DMS79 (cell line): ENCODE measurements around the gene LRRC51.
A peak's percentile ranks its signal among the peaks of the same experiment; 100 is the strongest.

Source experiments
- DNase-seq: peaks from one replicate; lab custom pipeline; 2025; lab: John Stamatoyannopoulos, UW

The LRRC51 gene, protein sequence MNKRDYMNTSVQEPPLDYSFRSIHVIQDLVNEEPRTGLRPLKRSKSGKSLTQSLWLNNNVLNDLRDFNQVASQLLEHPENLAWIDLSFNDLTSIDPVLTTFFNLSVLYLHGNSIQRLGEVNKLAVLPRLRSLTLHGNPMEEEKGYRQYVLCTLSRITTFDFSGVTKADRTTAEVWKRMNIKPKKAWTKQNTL

DNA sequence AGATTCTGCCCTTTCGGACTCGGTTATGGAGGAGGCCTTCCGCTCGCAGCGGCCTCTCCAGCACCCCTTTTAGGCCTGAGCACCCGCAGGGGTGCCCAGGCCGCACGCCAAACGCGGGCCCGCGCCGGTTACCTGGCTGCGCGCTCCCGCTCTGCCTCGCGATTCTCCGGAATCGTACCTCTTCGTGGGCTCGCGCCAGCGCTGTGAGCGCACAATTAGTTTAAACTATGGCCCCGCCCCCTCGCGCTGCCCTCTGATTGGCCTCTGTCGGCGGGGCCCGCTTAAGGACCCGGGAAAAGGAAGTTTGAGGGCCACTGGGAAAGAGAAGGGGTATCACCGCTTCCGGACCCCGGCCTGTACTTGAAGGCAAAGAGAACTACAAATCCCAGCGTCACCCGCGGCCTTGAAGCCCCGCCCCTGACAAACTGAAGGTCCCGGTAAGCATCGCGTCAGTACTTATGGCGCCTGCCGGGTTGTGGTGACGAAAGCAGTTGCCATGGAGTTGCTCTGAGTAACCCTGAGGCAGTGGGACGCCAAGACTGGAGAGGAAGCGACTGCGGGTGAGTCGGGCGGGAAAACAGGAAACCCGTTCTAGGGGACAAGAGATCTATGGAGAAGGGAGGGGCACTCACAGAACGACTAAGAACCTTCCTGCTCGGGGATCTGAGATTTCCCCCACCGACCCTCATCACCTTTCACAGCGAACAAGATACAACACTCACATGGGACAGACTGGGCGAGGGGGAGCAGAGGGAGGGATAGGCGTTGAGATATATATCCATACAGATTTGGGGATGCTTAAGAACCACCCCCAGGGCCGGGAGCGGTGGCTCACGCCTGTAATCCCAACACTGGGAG, at the start of gene LRRC51, which contains the start of gene NUMA1:
Gene LRRC51, plus strand, starts transcription at position 525 of the 858 bp plus-strand sequence. CDS start 8,234 bp downstream, outside the sequence.
Gene NUMA1, minus strand, starts transcription at position 217 of the 858 bp plus-strand sequence. CDS start 44,599 bp downstream, outside the sequence.
- DNase-seq, result peak; percentile 100

DNA sequence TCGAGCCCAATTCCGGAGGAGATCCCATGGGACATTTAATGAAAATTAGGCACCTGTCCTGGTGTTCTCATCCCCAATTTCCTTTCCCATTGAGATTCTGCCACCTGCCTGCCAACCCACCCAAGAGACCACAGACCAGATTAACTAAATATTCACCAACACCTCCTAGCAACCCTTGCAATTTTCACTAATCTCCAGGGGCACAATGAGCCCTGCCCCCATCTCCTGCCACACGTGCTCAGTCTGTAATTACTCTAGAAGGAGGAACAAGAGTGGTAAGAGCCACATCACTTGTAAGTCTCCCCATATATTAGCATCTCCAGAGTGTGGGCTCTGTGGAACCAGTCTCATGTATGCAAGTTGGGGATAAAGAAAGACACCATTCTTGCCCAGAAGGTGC, 44.0 kb upstream of the LRRC51 start:
- DNase-seq, result no peak

DNA sequence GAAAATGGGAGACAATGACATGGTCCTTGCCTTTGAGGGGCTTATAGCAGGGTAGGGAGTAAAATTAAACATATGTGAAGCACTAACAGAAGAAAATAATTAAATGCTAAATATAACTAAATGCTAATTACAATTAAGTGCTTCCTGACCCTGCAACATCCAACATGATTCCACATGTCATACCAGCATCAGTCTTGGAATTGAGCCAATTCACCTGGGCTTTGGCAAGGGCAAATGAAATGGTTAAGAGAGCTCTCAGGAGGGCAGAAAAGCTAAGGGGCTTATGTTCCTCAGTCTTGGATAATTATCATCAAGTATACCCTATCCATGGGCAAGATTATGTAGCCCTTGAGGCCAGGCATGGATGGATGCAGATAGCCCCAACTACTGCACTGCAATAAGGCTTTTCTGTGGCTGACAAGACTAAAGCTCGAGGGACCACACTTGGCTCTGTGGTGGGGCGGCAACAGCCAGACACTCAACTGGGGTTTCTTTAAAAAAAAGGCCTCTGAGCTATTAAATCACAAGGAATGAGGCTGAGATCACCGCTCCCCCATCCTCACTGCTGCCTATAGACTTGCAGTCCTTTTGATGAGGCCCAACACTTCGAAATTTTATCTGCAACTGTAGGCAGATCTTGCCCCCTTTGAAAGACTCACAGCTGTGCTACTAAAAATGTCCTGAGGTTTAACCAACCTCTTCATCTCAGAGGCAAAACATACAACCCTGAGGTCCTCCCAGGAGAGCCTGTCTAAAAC, 42.9 kb upstream of the LRRC51 start:
- DNase-seq, result peak; percentile 96

DNA sequence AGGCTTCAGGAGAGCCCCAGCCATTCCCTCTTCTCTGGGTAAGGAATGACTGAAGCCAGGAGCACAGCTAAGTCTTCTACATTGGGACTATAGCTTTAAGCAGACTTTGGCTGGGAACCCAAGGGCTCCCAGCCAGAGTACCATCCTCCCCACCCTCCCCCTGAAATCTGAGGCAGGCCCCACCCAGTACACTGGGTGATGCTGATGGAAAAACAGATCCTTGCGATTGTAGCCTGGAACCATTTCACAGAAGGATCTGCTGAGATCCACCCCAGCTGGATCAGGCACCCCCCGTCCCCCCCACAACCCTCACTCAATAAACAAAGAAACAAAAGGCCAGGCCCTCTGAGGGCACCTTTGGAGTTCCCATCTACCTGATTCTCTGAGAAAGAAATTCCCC, 42.2 kb upstream of the LRRC51 start:
- peak; percentile 65 for DNase-seq

DNA sequence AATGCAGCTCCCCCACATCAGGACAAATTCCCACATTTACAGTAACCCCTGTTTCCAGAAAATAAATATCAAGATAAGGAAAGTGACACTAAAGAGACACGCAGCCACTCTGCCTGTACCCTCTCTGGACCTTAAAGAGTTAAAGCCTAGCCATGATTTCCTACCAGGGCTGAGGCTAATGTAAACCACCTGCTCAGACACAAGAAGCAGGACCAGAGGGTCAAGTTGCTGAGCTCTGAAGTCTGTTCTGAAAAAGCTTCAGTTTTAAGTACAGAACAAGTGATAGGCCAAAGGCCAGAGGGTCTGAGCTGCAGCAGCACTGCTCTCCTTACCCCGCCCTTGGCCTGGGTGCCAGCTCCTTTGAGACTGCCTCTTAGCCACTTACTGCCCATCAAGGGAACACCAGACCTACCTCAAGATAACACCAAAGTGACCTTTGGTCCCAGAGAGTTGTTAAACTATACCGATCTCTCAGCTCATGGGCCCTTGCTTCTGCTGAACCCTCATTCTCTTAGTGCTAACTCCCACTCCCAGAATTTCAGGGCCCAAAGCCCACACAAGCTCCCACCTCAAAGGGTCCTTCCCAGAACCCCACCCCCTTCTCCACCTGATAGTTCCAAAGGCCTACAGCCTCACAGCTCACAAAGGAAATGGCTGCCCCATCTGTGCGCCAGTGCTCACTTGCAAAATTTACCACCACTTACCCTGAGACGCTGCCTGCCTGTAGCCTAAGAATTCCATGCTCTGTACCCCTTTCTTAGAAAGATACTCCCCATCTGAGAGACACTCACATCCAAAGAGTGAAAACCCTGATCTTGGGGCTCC, 41.4 kb upstream of the LRRC51 start:
- DNase-seq, result no peak

DNA sequence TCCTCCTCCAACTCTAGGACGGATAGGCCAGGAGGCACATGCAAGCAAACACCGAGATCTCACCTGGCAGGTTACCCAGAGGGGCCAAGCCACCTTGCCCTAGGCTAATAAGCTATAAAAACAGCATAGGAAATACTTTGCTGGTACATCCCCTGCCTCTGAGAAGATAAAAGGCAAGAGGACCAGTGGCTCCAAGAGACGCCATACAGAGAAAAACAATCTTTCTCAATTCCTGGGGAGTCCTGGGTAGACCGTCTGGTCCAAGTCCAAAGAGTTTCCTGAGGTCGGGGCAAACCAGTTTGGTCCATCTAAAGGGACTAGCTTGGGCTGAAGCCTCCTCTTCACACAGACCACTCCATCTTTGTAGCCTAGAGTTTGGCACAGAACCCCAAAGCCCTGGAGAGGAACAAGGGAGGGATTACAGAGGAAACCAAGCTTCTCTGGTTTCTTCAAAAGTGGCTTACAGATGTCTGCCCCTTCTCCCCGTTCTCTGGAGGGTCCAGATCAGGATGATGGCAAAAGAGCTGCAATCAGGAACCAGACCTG, 40.7 kb upstream of the LRRC51 start:
- DNase-seq, result no peak

DNA sequence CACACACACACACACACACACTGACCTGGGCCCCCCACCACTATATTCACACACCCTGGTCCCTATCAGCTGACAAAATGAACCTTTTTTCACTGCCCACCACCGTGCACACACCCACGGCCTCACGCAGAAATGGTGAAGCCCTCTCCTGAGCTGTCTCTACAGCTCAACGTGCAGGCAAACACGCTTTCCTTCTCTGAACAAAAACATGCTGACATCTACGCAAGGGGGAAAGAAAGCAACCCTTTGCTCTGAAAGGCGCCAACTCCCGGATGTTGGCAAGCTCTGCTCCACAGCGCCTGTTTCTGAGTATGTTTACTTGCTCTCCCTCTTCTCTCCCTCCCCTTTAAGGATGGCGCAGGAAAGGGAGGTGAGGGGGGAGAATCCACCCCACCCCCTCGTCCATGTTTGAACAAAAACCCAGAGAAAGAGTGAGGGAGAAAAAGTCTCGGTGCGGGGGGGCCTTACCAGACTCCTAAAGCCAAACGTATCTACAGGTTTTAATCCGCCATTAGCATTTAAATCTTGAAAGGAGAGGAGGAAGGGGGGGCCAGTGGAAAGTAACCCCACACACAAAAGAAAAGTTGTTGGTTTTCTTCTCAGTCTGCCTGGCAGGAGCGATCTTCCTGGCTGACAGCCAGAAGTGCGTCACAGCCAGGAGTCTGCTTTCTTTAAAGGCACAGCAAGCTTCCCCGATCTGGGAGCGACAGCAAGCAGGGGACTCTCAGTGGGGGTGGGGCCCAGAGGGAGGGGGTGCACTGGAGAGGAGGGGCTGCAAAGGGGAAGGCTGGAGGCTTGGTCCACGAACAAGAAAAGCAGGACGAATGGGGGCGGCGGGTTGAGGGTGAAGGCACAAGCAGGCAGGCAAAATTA, 39.9 kb upstream of the LRRC51 start:
- DNase-seq, result peak; percentile 96

DNA sequence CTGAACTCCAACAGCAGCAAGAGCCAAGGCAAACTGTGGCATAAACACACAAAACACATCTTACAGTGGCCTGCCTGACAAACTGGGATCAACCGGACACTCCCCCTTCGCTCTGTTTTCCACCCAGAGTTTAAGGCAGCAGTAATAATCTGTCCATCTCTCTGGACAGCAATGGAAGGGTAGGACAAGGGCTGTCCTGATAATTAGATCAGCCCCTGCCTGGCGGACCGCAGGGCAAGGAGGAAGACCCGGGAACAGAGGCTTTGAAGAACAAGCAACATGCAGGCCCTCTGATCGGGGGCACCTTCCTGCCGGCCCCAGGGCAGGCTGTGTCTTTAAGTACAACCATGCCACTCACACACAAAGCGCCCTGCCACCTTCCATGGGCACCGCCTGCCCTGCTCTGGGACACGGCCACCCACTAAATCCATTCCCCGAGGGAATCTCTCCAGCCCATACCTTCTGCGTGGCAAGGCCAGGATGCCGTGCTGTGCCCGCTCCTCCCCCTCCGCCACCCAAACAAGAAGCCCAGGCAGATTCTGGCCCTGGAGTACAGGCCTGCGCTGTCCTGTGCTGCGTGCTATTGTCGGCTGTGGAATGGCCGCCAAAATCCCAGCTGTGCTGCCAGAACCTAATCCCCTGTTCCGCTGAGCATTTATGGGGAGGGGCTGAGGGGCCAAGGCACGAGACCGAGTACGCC, 39.1 kb upstream of the LRRC51 start:
- DNase-seq, result peak; percentile 82

DNA sequence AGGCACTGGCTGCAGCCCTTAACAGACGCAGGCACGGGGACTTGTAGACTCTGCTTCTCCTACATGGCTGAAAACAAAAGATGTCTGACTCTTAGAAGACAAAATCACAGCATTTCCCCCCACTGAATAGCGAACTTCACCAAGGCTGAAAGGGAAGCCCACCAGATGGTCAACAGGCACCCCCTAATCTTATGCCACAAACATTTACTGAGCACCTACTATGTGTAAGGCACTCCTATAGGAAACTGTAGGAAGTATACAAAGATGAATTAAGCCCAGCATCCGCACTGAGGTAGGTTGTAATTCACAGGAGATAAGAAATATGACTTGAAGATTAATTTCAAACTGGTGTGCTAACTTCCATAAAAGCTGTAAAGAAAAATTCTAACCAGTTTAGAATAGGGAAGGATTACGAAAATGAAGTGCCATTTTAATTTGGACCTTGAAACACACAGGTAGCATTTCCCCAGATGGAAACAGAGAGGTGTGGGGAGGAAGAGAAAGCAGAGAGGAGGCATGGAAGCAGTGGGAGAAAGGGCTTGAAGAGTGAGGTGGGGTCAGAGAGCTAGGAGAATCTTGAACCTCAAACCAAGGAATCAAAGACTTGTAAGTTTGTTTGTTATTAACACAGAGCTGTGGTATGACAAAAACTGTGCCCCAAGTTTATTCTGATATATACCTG, 38.4 kb upstream of the LRRC51 start:
- no peak for DNase-seq

DNA sequence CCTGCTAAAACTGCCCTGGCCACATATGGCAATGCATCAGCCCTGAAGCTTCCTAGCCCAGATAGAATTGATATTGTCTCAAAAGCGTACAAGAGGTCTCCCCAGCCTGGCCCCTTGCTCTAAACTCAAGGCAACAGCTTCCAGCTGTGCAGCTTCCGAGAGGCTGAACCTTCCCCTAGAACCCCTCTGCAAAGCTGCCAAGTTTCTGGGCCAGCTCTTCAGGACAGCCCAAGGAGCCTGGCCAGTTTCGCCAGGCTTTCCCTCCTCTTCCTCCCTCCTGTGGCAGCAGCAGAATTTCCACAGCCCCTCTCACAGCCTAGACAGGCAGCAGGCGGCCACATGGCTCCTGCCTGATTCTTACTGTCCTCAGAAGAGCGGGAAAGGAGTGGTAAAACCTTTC, 34.8 kb upstream of the LRRC51 start:
- no peak for DNase-seq

DNA sequence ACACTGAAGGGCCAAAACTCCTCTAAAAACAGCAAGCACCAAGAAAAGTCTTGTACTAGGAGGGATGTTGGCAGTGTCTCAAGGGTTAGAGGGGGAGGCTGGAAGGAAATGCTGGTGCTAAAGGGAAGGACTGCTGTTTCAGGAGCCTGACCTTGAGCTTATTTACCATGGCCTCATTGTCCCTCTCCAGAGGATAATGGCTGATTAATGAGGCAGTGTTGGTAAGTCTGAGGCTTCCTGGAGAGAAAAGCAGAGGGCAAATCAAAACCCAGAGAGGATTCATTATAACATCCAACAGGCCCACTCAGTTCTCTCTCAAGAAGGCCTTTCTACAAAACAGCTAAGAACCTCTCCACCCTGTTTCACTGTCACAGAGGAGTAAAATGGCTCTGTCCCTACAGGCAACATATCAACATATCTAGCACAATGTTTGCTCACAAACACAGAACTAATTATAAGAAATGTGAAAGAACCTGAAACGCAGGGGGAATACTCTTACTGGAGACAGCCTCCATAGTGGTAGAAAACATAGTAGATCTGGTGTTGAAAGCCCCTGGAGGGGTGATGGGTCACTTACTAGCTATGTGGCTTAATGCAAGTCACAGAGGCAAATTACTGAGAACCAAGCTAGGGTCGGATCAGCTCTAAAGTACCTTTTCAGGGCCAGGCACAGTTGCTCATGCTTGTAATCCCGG, 31.7 kb upstream of the LRRC51 start:
- no peak for DNase-seq

DNA sequence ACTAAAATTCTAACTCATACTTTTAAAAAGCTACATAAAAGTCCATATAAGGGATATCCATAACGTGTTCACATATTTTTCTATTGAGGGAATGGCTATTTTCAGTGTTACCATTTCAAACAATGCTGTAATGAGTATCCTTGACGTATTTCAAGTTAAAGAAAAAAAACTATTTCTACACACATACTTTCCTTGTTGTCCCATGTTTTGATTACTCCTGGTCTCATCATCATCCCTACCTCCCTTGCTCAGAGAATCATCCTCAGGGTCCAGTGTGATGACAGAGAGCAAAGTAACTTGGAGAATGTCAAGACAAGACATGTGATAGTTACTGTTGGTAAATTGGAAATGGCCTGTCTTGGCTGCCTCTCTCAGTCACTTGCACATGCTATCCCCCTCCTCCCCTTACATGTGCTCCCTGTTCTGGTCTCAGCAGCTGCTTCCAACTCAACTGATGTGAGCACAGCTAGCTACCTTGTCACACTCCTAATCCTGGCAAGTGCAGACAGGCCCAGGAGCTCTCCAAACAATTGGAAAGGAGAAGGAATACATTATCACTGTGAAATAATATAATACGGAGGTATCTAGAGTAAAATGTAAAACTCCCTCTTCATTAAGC, 22.1 kb upstream of the LRRC51 start:
- DNase-seq, result peak; percentile 88

DNA sequence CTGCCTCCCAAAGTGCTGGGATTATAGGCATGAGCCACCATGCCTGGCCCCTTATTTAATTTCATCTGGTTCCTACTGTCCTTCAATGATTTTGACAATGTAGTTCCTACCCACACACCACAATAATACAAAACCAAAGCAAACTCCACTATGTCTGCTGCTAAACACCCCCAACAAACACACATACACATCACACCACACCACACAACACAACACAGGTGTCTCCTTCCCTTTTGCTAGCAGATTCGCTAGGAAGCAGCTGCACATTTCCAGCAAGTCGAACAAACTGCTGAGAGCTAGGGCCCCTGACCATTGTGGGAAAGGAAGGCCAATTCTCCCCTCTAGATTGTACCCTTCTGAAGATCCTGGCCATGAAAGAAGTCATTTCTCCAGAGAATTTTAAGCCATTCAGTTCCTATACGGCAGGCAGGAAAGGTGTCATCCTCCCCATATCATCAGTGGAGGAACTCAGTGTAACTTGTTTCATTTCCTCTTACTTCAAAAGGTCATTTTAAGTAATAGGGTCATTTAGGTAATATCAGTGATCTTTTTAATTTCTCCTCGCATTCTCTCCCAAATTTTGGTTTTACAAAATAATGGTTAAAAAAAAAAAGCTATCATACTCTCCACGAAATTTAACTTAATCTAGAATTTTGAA, 18.8 kb upstream of the LRRC51 start:
- DNase-seq, result no peak

DNA sequence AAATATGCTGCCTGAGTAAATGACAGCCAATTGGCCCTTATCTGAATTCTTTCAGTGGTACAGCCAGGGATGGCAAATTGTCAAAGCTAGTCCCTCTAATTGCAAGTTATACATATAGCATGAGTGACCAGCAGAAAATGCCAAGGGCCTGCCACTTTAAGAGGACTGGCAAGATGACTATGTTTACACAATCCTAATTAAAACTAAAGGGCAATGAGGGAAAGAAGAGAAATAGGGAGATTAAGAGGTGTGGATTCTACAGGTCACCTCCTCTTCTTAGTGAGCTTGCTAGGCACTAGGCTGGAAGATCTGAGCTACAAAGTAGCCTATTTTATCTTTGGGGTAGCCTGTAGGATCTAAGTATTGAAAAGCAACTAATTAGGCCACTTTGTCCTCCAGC, 13.8 kb upstream of the LRRC51 start:
- DNase-seq, result no peak

DNA sequence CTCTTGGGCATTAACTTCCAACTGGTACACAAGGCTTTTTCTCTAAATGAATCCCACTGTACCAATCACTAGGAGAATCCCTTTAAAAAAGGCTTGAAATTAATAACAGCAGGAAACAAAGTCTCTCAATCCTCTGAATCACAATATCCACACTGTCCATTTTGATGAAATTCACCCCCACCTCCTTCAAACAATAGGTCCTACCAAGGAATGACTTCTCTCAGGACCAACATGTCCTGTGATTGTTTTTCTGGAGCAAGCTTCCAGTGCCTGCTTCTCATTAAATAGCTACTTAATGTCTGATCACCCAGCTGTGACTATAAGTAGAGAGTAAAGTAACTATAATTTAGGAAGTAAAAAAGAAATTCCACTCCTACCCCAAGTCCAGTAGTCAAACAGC, 13.4 kb upstream of the LRRC51 start:
- no peak for DNase-seq

DNA sequence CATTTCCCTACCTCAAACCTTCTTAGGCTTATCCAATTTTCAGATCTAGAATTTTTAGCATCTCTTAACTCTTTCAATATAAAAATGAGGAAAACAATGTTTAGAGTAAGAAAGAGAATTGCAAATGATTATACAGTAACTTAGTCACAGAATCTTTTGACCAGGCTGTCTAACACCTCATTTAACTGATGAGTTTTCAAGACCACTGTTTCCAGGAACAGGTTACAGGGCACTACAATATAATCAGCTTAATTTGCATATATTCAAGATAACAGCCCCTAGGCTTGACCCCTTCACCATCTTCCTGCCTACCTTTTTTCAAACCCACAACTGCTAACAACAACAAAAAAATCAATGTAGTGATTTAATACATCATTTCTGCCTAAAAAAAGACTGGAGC, 13.0 kb upstream of the LRRC51 start:
- DNase-seq, result no peak

DNA sequence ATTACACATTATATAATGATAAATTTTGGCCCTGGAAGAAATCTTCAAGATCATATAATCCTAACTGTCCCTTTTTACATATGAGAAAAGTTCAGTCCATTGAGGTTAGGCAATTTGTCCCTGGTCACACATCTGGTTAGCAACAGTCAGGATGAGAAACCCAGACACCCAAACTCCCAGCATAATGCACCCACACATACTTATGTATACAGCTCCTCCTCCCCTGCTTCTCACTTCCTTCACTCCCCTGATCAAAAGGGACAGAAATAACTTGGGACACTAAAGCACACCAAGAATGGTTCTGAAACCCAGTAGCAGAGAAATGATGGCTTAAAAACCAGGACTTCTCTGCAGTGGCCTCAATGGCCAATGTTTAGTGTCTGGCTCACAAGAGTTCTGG, 11.4 kb upstream of the LRRC51 start:
- no peak for DNase-seq

DNA sequence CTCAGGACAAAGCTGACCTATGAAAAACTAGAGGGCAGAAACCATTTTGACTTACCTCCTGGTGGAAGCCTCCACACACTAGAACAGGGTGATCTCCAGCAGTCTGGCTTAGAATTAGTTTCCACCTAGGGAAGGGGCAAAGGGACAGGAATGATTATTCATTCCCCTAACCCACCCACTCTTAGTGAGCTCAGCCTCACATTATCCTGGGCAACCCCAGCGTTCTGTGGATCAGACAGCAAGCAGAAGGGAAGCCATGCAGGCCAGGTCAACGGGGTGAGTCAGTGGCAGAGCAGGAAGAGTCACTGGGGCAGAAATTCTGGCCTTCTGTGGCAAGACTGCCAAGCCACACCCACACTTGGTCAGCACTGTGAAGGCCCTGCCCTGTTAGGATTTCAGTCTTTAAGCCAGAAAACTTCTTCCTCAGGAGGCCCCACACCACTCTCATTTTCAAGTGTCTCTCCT, 10.8 kb upstream of the LRRC51 start:
- no peak for DNase-seq
